Measurements from ENCODE around the gene APOBEC3F.
A peak's percentile ranks its signal among the peaks of the same experiment; 100 is the strongest.
"Not testable (repeated sequence)": the region's sequence is repeated elsewhere in the genome, so short reads cannot be mapped to it uniquely, and the experiment has no call there.

APOBEC3F gene

DNA sequence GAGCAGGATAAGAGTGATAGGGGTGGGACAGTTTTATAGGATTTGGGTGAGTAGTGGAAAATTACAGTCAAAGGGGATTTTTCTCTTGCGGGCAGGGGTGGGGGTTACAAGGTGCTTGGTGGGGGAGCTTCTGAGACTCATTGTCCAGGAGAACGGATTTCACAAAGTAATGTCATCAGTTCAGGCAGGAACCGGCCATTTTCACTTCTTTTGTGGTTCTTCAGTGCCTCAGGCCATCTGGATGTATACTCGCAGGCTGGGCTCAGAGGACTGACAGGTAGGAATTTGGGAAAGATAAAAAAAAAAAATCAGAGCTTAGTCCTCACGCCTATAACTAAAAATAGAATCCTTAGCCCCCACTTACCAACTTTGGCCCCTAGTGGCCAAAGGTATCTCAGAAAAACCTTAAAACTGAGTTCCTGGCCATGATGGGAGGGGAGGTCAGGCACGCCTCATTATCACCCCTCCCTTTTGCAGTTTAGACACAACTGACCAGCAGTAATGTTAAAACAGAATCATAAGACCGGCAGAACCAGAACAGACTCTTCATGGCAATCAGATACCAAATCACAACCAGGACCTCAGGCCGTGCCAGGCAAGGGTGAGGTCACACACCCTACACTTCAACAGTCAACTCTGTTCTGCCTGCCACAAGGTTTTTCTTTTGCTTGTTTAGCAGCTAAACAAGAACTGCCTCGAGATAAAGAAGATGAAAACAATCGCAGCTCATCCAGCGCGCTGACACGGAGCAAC lies 27.5 kb downstream of the APOBEC3F start:
- TF ChIP-seq, protein P1, sequence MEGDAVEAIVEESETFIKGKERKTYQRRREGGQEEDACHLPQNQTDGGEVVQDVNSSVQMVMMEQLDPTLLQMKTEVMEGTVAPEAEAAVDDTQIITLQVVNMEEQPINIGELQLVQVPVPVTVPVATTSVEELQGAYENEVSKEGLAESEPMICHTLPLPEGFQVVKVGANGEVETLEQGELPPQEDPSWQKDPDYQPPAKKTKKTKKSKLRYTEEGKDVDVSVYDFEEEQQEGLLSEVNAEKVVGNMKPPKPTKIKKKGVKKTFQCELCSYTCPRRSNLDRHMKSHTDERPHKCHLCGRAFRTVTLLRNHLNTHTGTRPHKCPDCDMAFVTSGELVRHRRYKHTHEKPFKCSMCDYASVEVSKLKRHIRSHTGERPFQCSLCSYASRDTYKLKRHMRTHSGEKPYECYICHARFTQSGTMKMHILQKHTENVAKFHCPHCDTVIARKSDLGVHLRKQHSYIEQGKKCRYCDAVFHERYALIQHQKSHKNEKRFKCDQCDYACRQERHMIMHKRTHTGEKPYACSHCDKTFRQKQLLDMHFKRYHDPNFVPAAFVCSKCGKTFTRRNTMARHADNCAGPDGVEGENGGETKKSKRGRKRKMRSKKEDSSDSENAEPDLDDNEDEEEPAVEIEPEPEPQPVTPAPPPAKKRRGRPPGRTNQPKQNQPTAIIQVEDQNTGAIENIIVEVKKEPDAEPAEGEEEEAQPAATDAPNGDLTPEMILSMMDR (IDR thresholded peaks at IDR 0.05; ENCODE audit: low read length) = peak; percentile 27; the same call in 1 of the 2 replicates
- no peak for TF ChIP-seq EZH2 (optimal IDR thresholded peaks at IDR 0.05; ENCODE audit: low read depth, low read length)
- H3K27me3 ChIP-seq (replicated peaks; ENCODE audit: insufficient read depth, low read length) = no peaks in the 10 kb centered on the region
- H3K4me3 ChIP-seq (ENCODE audit: low read length) = no peak overlapping the region
- H3K36me3 ChIP-seq (replicated peaks; ENCODE audit: insufficient read depth, low read length) = no peaks in the 10 kb centered on the region
- peak; percentile 43 for DNase-seq
- H3K9ac ChIP-seq (ENCODE audit: low read length) = no peak overlapping the region
- no peaks in the 10 kb centered on the region for H3K9me3 ChIP-seq (replicated peaks; ENCODE audit: insufficient read depth, low read length)
- peaks cover 55% of the 10 kb centered on the region for H3K4me1 ChIP-seq (ENCODE audit: low read length)
- H2AFZ ChIP-seq (ENCODE audit: low read length) = no peak overlapping the region
- no peaks in the 10 kb centered on the region for H3K79me2 ChIP-seq (ENCODE audit: low read length)
- peak overlapping the region; percentile 62; the same call in 1 of the 2 replicates for H3K27ac ChIP-seq (ENCODE audit: low read length)
- H3K4me2 ChIP-seq (ENCODE audit: low read depth, low read length) = peak overlapping the region; percentile 21; the same call in 1 of the 2 replicates
- H3F3A ChIP-seq (ENCODE audit: insufficient read depth, low read length) = peaks cover 43% of the 10 kb centered on the region
- no peaks in the 10 kb centered on the region for H4K20me1 ChIP-seq (ENCODE audit: insufficient read depth, low read length)
- H3K9me2 ChIP-seq (replicated peaks; ENCODE audit: insufficient read depth, low read length) = no peaks in the 10 kb centered on the region

GRCh38 chr22:39070186-39070585 lies 29.5 kb downstream of the APOBEC3F start:
- Histone ChIP-seq H3K4me3 (ENCODE audit: low read length) (no peak overlapping the region), H3F3A (ENCODE audit: insufficient read depth, low read length) (peaks cover 50% of the 10 kb centered on the region), H3K36me3 (replicated peaks; ENCODE audit: insufficient read depth, low read length) (no peaks in the 10 kb centered on the region), H3K4me2 (ENCODE audit: low read depth, low read length) (no peak overlapping the region), H3K27me3 (replicated peaks; ENCODE audit: insufficient read depth, low read length) (no peaks in the 10 kb centered on the region), H2AFZ (ENCODE audit: low read length) (no peak overlapping the region), H4K20me1 (ENCODE audit: insufficient read depth, low read length) (no peaks in the 10 kb centered on the region), H3K79me2 (ENCODE audit: low read length) (no peaks in the 10 kb centered on the region), H3K27ac (ENCODE audit: low read length) (no peak overlapping the region), H3K9me3 (replicated peaks; ENCODE audit: insufficient read depth, low read length) (no peaks in the 10 kb centered on the region), H3K9me2 (replicated peaks; ENCODE audit: insufficient read depth, low read length) (no peaks in the 10 kb centered on the region), H3K4me1 (ENCODE audit: low read length) (peaks cover 48% of the 10 kb centered on the region), H3K9ac (ENCODE audit: low read length) (no peak overlapping the region)
- TF ChIP-seq EZH2phosphoT487 (IDR thresholded peaks at IDR 0.05; ENCODE audit: low read length) (no peak), EZH2 (optimal IDR thresholded peaks at IDR 0.05; ENCODE audit: low read depth, low read length) (no peak)
- TF ChIP-seq, protein P1 (IDR thresholded peaks at IDR 0.05; ENCODE audit: low read length) = no peak
- DNase-seq = no peak

DNA sequence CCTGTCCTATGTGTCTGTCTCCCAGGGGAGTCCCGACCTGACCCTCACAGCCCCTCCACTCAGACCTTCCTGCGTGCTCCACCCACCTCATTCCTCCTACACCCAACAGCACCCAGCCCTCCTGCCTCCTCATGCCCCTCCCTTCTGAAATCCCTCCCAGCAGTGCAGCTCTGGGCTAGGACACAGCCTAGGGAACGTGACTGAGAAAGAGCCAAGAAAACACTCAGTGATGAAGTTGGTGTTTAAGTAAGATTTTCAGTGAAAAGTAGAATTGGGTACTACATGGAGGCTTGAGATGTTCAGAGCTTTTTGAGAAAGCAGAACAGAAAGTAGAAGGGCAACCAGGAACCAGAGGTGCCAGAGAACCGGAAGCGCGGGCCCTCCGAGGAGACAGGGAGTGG lies 31.9 kb downstream of the APOBEC3F start:
- H3K9ac ChIP-seq (ENCODE audit: low read length) = peak overlapping the region; percentile 21; the same call in 1 of the 2 replicates
- H3F3A ChIP-seq (ENCODE audit: insufficient read depth, low read length) = peaks cover 31% of the 10 kb centered on the region
- DNase-seq = peak; percentile 7
- H3K9me2 ChIP-seq (replicated peaks; ENCODE audit: insufficient read depth, low read length); H4K20me1 ChIP-seq (ENCODE audit: insufficient read depth, low read length); H3K9me3 ChIP-seq (replicated peaks; ENCODE audit: insufficient read depth, low read length); H3K79me2 ChIP-seq (ENCODE audit: low read length); H3K36me3 ChIP-seq (replicated peaks; ENCODE audit: insufficient read depth, low read length); H3K27me3 ChIP-seq (replicated peaks; ENCODE audit: insufficient read depth, low read length); H3K4me3 ChIP-seq (ENCODE audit: low read length): not testable (repeated sequence)
- peak overlapping the region; percentile 75 for H3K27ac ChIP-seq (ENCODE audit: low read length)
- H3K4me1 ChIP-seq (ENCODE audit: low read length) = peaks cover 31% of the 10 kb centered on the region
- peak overlapping the region; percentile 28; the same call in 1 of the 2 replicates for H3K4me2 ChIP-seq (ENCODE audit: low read depth, low read length)
- H2AFZ ChIP-seq (ENCODE audit: low read length) = peak overlapping the region; percentile 75

- peaks cover 18% of the 10 kb centered on the region for H3K4me1 ChIP-seq (ENCODE audit: low read length)
- DNase-seq = no peak
- H2AFZ ChIP-seq (ENCODE audit: low read length) = 0 out of 2 replicates have a peak overlapping the region, but pooled peaks have one; percentile 16
- H3K9me3 ChIP-seq (replicated peaks; ENCODE audit: insufficient read depth, low read length) = no peaks in the 10 kb centered on the region
- H3K9ac ChIP-seq (ENCODE audit: low read length) = no peak overlapping the region
- H3F3A ChIP-seq (ENCODE audit: insufficient read depth, low read length) = peaks cover 24% of the 10 kb centered on the region
- H3K9me2 ChIP-seq (replicated peaks; ENCODE audit: insufficient read depth, low read length) = no peaks in the 10 kb centered on the region
- H3K79me2 ChIP-seq (ENCODE audit: low read length) = peaks cover 17% of the 10 kb centered on the region
- H3K4me2 ChIP-seq (ENCODE audit: low read depth, low read length) = peak overlapping the region; percentile 6; the same call in 1 of the 2 replicates
- no peak overlapping the region for H3K4me3 ChIP-seq (ENCODE audit: low read length)
- TF ChIP-seq EZH2 (optimal IDR thresholded peaks at IDR 0.05; ENCODE audit: low read depth, low read length) (no peak), EZH2phosphoT487 (IDR thresholded peaks at IDR 0.05; ENCODE audit: low read length) (no peak)
- TF ChIP-seq, protein P1 (IDR thresholded peaks at IDR 0.05; ENCODE audit: low read length) = no peak
- H3K36me3 ChIP-seq (replicated peaks; ENCODE audit: insufficient read depth, low read length) = no peaks in the 10 kb centered on the region
- peak overlapping the region; percentile 75; the same call in 1 of the 2 replicates for H3K27ac ChIP-seq (ENCODE audit: low read length)
- H4K20me1 ChIP-seq (ENCODE audit: insufficient read depth, low read length) = no peaks in the 10 kb centered on the region
- H3K27me3 ChIP-seq (replicated peaks; ENCODE audit: insufficient read depth, low read length) = no peaks in the 10 kb centered on the region
Observed at GRCh38 chr22:39073981-39074380, 33.3 kb downstream of the APOBEC3F start.

GRCh38 chr22:39076155-39077025 lies 35.7 kb downstream of the APOBEC3F start:
- not testable (repeated sequence) for DNase-seq; H3K27me3 ChIP-seq (replicated peaks; ENCODE audit: insufficient read depth, low read length); H2AFZ ChIP-seq (ENCODE audit: low read length); H4K20me1 ChIP-seq (ENCODE audit: insufficient read depth, low read length); H3K36me3 ChIP-seq (replicated peaks; ENCODE audit: insufficient read depth, low read length); H3K9me2 ChIP-seq (replicated peaks; ENCODE audit: insufficient read depth, low read length); H3K9me3 ChIP-seq (replicated peaks; ENCODE audit: insufficient read depth, low read length)
- H3K9ac ChIP-seq (ENCODE audit: low read length) = peak overlapping the region; percentile 29; the same call in 1 of the 2 replicates
- peaks cover 34% of the 10 kb centered on the region for H3K79me2 ChIP-seq (ENCODE audit: low read length)
- peaks cover 24% of the 10 kb centered on the region for H3F3A ChIP-seq (ENCODE audit: insufficient read depth, low read length)
- peak overlapping the region; percentile 42; the same call in 1 of the 2 replicates for H3K4me3 ChIP-seq (ENCODE audit: low read length)
- peak overlapping the region; percentile 57; the same call in 1 of the 2 replicates for H3K4me2 ChIP-seq (ENCODE audit: low read depth, low read length)
- peaks cover 18% of the 10 kb centered on the region for H3K4me1 ChIP-seq (ENCODE audit: low read length)
- H3K27ac ChIP-seq (ENCODE audit: low read length) = peak overlapping the region; percentile 45; the same call in 1 of the 2 replicates

Measured in MM.1S (cell line).